ENCODE measurements around the gene BCL7B.

Gene BCL7B

DNA sequence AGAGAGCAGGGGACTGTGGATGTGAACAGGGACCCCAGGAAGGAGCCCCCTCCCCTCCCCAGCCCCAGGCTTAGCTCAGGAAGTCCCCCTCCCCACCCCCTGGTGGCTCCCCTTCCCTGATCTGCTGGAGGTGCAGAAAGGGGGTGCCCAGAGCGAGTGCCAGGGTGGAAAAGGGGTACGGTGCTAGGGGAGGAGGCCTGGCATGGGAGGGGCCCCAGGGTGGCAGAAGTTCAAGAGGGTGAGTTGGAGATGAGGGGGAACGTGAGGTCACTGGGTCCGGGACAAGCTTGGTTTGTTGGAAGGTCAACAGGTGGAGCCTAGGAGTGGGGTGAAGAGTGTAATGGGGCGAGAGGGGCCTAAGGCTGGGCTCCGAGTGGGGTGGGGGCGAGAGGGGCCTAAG lies 42.4 kb upstream of the BCL7B start:
- no peak overlapping the region for H3K4me3 ChIP-seq (ENCODE audit: insufficient read depth, low read length, poor library complexity, severe bottlenecking)
- no peak overlapping the region for H3K27ac ChIP-seq (ENCODE audit: low read depth, low read length)
- H3K27me3 ChIP-seq (ENCODE audit: low read length), result no peaks in the 10 kb centered on the region
- no peaks in the 10 kb centered on the region for H3F3A ChIP-seq (ENCODE audit: insufficient read depth)
- H4K20me1 ChIP-seq (ENCODE audit: low read depth, low read length), result no peaks in the 10 kb centered on the region
- H2AFZ ChIP-seq (ENCODE audit: low read depth, low read length, severe bottlenecking), result no peak overlapping the region
- H3K36me3 ChIP-seq (ENCODE audit: low read length), result no peaks in the 10 kb centered on the region
- H3K9me3 ChIP-seq (ENCODE audit: insufficient read depth, low read length), result no peaks in the 10 kb centered on the region
- no peak overlapping the region for H3K9ac ChIP-seq (ENCODE audit: low read length)
- no peaks in the 10 kb centered on the region for H3K9me2 ChIP-seq (replicated peaks; ENCODE audit: insufficient read depth, low read length)
- no peak for TF ChIP-seq EZH2phosphoT487 (conservative IDR thresholded peaks at IDR 0.05; ENCODE audit: low read length)
- TF ChIP-seq, protein P1, sequence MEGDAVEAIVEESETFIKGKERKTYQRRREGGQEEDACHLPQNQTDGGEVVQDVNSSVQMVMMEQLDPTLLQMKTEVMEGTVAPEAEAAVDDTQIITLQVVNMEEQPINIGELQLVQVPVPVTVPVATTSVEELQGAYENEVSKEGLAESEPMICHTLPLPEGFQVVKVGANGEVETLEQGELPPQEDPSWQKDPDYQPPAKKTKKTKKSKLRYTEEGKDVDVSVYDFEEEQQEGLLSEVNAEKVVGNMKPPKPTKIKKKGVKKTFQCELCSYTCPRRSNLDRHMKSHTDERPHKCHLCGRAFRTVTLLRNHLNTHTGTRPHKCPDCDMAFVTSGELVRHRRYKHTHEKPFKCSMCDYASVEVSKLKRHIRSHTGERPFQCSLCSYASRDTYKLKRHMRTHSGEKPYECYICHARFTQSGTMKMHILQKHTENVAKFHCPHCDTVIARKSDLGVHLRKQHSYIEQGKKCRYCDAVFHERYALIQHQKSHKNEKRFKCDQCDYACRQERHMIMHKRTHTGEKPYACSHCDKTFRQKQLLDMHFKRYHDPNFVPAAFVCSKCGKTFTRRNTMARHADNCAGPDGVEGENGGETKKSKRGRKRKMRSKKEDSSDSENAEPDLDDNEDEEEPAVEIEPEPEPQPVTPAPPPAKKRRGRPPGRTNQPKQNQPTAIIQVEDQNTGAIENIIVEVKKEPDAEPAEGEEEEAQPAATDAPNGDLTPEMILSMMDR (IDR thresholded peaks at IDR 0.05; ENCODE audit: insufficient read depth, low read length, poor library complexity, severe bottlenecking), result no peak
- H3K79me2 ChIP-seq (ENCODE audit: insufficient read depth, low read length), result no peaks in the 10 kb centered on the region
- H3K4me2 ChIP-seq (ENCODE audit: low read depth, low read length, poor library complexity, severe bottlenecking), result no peak overlapping the region

DNA sequence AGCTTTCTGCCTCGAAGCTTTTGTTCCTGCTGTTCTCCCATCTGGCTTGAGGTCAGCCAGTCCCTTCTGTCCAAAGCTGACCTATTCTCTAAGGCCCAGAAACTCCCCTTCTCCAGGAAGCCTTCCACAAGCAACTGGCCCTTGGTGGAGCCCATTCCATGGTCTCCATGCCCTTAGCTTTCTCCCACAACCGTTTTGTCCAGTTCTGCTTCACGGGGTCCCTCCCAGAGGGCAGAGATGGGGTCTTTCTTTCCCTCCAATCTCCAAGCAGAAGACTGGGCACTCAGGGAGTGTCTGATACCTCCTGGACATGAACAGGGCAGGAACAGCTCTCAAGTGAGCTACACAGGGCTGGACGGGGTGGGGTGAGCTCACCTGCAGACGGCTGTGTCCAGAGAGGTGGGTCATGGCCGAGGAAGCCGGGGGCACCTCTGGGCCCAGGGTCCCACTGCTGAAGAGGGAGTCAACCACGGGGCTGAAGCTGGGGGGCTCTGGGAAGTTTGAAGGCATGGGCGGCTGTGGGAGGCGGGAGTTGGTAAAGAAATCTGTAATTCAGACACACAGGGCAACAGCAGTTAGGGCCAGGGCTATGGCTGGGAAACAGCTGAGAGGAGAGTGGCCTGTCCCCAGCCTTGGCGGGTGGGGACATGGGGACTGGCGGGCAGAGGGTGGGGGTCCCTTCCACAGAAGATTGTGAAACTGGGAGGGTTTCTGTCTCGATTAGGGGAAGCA lies 41.8 kb upstream of the BCL7B start:
- H3K36me3 ChIP-seq (ENCODE audit: low read length), result no peaks in the 10 kb centered on the region
- no peaks in the 10 kb centered on the region for H3K27me3 ChIP-seq (ENCODE audit: low read length)
- no peaks in the 10 kb centered on the region for H3F3A ChIP-seq (ENCODE audit: insufficient read depth)
- H3K4me3 ChIP-seq (ENCODE audit: insufficient read depth, low read length, poor library complexity, severe bottlenecking), result no peak overlapping the region
- no peaks in the 10 kb centered on the region for H3K9me3 ChIP-seq (ENCODE audit: insufficient read depth, low read length)
- H3K27ac ChIP-seq (ENCODE audit: low read depth, low read length), result no peak overlapping the region
- H2AFZ ChIP-seq (ENCODE audit: low read depth, low read length, severe bottlenecking), result no peak overlapping the region
- TF ChIP-seq, protein P1 (IDR thresholded peaks at IDR 0.05; ENCODE audit: insufficient read depth, low read length, poor library complexity, severe bottlenecking), result no peak
- no peak for TF ChIP-seq EZH2phosphoT487 (conservative IDR thresholded peaks at IDR 0.05; ENCODE audit: low read length)
- no peak overlapping the region for H3K4me2 ChIP-seq (ENCODE audit: low read depth, low read length, poor library complexity, severe bottlenecking)
- H4K20me1 ChIP-seq (ENCODE audit: low read depth, low read length), result no peaks in the 10 kb centered on the region
- no peaks in the 10 kb centered on the region for H3K9me2 ChIP-seq (replicated peaks; ENCODE audit: insufficient read depth, low read length)
- no peak overlapping the region for H3K9ac ChIP-seq (ENCODE audit: low read length)
- H3K79me2 ChIP-seq (ENCODE audit: insufficient read depth, low read length), result no peaks in the 10 kb centered on the region

DNA sequence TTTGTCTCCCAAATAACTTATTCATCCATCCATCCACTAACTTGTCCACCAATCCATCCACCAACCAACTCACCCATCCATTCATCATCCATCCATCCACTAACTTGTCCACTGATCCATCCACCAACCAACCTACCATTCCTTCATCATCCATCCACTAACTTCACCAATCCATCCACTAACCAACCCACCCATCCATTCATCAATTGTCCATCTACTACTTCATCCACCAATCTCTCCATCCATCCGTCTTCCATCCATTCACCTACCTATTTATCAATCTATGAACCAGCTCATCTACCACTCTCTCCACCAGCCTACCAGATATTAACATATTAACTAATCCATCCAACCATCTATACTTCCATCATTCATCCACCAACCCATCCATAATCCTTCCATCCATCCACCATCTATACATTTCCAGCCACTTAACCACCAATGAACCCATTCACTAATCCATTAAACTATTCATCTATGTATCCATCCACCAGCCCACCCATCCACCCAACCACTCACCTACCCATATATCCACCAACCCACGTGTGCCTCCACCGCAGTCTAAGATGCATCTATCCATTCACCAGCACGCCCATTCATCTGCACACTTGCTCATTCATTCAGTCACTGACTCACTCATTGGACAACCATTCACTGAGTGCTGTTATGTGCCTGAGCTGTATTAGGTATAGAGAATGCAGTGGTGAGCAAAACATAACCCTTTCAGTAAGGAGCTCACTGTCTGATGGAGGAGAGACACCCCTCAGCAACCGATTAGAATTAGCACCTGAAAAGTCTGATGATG lies 40.7 kb upstream of the BCL7B start:
- Histone ChIP-seq H4K20me1 (ENCODE audit: low read depth, low read length) (no peaks in the 10 kb centered on the region), H3K4me3 (ENCODE audit: insufficient read depth, low read length, poor library complexity, severe bottlenecking) (no peak overlapping the region), H3K4me2 (ENCODE audit: low read depth, low read length, poor library complexity, severe bottlenecking) (no peak overlapping the region), H3K9me3 (ENCODE audit: insufficient read depth, low read length) (no peaks in the 10 kb centered on the region), H3K79me2 (ENCODE audit: insufficient read depth, low read length) (no peaks in the 10 kb centered on the region), H3K27me3 (ENCODE audit: low read length) (no peaks in the 10 kb centered on the region), H2AFZ (ENCODE audit: low read depth, low read length, severe bottlenecking) (no peak overlapping the region), H3K9ac (ENCODE audit: low read length) (no peak overlapping the region), H3F3A (ENCODE audit: insufficient read depth) (no peaks in the 10 kb centered on the region), H3K36me3 (ENCODE audit: low read length) (no peaks in the 10 kb centered on the region), H3K9me2 (replicated peaks; ENCODE audit: insufficient read depth, low read length) (no peaks in the 10 kb centered on the region), H3K27ac (ENCODE audit: low read depth, low read length) (no peak overlapping the region)
- TF ChIP-seq EZH2phosphoT487 (conservative IDR thresholded peaks at IDR 0.05; ENCODE audit: low read length), result no peak
- TF ChIP-seq, protein P1 (IDR thresholded peaks at IDR 0.05; ENCODE audit: insufficient read depth, low read length, poor library complexity, severe bottlenecking), result no peak
